ENCODE data around the gene SAMD4B.

SAMD4B gene

DNA sequence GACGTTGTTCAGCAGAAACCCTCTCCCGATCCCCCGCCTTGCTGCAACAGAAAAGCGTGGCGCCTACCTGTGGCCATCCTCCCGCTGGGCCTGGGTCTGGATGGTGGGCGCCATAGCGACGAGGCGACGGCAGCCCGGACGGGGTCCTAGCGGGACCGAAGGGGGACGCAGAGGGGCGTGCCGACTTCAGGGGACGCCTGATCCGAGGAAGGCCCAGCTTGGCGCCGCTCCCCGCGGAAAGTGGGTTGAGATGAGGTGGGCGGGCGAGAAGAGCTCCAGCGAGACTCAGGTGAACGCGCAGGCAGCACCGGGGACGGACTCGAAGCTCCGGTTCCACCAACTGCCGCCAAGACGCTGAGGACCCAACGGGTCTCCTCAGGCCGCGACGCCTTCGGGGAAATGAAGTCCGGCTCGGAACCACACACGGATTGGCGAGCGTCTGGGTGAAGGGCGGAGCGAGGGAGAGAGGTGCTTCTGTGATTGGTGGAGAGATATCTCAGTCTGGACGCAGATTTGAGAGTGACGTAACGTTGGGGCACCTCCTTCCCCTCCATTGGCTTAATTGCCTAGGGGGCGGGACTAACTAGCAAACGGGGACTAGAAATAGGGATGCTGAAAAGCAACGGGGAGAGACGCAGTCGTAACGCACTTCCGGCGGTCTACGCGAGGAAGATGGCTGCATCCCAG, 48.7 kb downstream of the SAMD4B start, which contains the start of the genes MED29 and PAF1:
TSS of gene MED29 (plus strand) at position 628 of the 687 bp plus-strand sequence. CDS start at position 673, 45 bp downstream.
TSS of gene PAF1 (minus strand) at position 356 of the 687 bp plus-strand sequence. CDS start at position 114, 242 bp downstream.
- DNase-seq (ENCODE audit: low spot score): peak; percentile 100

DNA sequence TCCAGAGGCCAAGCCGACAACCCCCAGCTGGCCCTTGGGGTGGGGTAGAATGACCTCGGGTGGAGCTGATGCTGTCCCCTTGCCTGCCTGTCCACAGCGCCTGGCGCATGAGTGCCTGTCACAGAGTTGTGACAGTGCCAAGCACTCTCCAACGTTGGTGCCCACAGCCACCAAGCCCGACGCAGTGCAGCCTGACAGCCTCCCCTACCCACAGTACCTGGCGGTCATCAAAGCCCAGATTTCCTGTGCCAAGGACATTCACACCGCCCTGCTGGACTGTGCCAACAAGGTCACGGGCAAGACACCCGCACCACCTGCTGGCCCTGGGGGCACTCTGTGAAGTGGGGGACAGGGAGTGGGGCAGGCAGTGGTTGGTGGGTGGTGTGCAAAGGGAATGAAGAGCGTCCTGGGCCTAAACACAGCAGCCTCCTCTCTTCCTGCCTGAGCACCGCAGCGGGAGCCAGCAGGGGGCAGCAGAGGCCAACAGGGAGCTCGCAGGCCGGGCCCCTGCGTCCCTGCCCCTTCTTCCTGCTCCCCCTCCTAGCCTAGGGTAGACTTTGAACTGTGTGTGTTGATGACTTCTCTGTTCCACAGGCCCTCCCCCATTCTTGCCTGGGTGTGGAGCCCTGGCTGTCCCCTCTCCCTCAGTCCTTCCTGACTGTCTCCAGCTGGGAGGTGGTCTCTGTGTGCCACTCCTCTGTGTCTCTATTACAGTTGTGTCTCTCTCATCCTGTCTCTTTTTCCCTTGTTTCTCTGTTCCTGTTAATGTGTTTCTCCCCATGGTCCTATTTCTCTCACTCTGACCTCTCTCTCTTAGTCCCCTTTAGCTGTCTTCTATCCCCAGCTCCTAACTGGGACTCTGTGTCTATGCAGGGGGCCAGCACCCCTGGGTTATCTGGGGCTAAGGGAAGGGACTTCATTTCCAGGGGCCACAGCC, 55.4 kb downstream of the SAMD4B start:
- DNase-seq (ENCODE audit: low spot score): peak; percentile 88

DNA sequence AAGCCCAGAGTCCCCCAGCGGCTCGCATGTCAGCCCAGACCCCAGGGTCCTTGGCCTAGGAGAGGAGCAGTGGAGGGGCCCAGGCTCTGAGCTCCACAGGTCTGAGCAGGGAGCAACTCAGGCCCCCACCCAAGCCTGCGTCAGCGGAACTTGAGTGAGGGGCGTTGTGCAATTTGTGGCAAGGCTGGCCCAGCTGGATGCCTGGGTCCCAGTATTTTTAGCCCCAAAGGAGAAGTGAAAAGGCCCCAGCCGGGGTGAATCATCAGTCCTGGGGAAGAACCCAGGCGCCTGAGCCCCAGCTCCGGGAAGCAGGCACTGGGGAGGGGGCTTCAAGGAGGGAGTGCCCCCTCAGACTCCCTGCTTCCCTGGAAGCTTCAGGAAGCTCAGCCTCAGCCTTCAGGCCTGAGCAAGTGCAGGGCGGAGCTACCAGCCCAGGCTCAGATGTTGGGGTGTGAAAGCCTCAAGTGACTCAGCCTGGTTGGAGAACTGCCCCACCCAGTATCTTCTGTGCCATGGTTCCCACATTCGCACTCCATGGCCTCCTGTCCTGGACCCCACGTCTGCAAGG, 56.2 kb downstream of the SAMD4B start:
- peak; percentile 81 for DNase-seq (ENCODE audit: low spot score)

DNA sequence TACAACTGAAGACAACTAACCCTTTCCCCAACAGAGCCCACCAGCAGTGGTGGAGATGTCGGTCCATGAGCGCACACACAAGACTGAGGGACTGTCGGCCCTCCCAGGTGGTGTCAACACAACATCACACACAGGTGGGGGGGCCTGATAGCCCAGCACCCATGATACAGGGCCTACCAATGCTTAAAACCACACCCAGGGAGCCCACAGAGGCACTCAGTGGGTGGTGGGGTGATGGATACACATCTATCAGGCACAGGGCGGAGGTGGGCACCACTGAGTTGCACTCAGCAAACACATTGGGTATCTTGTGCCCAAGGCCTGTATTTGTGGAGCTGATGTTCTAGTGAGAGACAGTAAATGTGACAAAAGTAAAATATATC, 57.4 kb downstream of the SAMD4B start:
- no peak for DNase-seq (ENCODE audit: low spot score)

DNA sequence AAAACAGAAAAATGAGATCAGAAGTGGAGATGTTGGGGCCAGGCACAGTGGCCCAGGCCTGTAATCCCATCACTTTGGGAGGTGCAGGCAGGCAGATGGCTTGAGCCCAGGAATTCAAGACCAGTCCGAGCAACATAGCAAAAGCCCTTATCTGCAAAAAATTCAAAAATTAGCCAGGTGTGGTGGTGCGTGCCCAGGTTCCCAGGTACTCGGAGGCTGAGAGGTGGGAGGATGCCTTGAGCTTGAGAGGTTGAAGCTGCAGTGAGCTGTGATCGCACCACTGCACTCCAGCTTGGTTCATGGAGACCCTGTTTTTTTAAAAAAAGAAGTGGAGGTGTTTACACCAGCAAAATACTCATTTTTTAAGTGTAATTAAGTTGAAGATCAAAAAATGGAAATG, 57.8 kb downstream of the SAMD4B start:
- DNase-seq (ENCODE audit: low spot score): no peak

DNA sequence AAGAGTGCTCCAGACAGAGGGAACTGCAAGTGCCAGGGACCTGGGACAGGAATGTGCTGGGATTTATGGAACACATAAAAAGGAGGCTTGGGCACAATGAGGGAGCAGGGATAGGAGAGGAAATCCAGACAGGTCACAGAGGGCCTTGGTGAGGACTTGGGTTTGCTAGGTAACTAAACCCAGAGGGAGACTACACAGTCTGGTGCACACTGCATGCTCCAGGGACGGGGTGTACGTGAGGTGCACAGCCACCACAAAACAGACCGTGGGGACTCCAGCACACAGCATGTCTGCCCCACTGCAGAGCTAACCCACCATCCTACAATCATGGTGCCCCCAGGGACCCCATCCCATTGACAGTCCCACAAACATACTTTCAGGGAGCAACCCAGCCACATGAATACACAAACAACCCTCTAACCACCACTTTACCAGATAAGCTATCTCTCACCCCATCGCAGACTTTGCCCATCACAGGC, 58.9 kb downstream of the SAMD4B start:
- no peak for DNase-seq (ENCODE audit: low spot score)

DNA sequence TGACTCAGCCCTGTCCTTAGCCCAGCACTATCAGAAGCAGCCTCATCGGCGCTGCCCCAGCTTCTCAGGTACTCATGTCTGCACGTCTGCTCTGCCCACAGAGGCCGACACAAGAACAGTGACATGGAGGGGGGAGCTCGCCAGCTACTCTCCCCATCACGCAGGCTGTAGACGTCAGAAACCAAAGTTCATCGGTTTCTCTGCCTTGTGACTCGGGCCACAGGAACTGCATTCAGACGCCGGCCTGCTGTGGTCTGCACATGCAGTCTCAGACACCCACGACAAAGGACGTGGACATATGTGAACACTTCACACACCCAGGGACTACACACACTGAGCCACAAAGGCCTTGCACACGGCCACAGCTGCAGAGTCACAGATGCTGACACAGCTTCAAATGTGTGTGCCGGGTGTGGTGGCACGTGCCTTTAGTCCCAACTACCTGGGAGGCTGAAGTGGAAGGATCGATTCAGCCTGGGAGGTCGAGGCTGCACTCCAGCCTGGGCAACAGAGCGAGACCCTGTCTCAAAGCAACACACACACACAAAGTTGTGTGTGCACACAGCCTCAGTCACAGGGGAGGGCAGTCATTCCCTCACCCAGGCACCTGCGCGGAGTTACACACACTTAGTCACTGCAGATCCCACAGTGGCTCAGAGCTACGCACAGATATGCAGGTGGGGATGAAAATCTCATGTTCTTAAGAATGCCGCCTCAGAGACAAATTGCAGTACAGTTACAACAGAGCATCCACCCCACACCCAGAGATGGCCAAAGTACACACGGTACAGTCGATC, 59.5 kb downstream of the SAMD4B start:
- DNase-seq (ENCODE audit: low spot score): no peak

DNA sequence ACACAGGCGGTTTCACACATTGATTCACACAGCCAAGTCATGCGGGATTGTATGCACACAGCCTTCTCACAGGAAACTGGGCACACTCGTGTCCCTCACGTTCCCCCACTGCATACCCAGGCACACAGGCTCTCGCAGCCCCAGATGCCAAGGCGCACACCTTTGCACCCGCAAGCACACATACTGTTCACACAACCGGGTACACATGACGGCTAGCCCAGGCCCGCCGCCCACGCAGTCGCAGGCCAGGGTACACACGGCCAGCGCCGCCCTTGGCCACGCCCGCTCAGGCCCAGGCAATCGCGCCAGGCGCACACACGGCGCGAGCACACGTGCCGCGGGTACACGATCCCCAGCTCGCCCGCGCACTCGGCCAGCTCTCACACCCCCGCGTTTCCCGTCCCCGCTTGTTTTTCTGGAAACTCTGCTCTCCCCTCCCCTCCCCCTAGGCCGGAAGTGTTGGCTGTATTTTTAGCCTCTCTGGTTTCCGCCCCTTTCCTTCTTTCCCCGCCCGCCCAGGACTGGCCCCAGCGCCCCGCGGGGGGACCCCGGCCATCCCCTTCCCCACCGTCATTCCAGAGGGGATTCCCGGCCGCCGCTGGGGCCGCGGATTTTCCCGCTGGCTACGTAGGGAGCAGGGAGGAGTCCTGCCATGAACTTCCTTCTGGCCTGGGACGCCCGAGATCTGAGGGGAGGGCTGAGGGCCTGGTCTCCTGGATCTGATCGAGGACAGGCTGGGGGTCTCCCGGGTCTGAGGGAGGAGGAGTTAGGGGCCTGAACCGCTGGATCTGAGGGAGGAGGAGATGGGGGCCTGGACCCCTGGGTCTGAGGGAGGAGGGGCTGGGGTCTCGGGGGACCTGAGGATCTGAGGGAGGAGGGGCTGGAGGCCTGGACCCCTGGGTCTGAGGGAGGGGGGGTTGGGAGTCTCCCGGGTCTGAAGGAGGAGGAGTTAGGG, 60.4 kb downstream of the SAMD4B start:
- peak; percentile 70 for DNase-seq (ENCODE audit: low spot score)

DNA sequence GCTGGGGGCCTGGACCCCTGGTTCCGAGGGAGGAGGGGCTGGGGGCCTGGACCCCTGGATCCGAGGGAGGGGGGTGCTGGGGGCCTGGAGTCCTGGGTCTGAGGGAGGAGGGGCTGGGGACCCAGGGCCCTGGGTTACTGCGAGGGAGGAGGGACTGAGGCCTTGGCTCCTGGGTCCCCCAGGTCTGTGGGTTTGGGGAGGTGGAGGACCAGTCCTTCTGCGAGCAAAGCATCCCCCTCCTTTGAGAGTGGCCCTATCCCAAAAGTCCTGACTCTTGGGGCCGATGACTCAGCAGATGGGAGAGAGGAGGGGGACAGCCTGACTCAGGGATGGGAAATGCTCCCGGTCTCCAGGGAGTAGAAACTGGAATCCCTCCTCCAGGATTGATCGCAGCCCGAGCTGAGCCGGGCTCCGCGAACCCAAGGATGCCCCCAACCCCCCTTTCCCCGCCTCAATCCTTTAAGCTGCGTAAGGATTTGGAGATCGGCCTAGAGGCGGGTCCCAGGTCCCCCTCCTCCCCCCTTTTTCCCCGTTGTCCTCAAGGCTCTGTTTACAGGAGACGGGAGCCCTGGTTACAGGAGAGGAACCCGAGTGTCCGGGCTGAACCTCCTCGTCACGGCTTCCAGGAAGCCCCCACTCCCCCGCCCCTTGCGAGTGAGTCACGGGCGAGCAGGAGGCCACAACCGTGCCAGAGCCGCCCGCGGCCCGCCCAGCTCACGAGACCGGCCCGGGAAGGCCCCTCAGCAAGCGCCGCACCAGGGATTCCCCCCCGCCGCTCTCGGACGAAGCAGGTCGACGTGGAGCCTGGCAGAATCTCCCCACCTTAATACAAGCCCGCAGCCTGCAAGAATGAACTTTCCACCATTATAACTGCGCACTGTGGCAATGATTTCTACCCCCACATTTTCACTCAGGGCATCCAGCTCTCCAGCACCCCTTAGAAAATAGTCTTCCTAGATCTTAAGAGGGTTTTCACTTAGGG, 61.4 kb downstream of the SAMD4B start:
- peak; percentile 93 for DNase-seq (ENCODE audit: low spot score)

DNA sequence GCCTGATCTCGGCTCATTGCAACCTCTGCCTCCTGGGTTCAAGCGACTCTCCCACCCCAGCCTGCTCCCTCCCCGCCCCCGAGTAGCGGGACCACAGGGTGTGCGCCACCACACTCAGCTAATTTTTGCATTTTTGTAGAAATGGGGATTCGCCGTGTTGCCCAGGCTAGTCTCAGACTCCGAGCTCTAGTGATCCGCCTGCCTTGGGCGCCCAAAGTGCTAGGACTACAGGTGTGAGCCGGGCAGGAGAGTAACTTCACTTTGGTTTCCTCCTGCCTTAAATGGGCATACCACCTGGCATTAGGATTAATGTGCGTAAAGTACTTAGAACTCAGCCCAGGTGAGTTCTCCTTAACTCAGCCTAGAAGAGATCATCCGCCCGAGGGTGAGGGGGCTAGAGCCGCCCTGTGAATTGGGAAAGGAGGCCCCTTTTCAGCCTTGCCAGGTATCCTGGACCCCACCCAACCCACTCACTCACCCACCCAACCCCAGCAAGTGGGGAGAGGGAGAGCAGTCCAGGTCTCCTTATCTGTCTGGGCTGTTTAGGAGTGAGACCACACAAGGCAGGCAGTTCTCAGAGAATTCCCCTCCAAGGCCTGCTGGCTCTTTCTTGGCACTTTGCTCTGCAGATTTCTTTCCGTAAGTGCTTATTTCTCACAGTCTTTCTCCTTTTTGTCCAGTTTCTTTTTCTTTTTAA, 63.2 kb downstream of the SAMD4B start:
- no peak for DNase-seq (ENCODE audit: low spot score)

DNA sequence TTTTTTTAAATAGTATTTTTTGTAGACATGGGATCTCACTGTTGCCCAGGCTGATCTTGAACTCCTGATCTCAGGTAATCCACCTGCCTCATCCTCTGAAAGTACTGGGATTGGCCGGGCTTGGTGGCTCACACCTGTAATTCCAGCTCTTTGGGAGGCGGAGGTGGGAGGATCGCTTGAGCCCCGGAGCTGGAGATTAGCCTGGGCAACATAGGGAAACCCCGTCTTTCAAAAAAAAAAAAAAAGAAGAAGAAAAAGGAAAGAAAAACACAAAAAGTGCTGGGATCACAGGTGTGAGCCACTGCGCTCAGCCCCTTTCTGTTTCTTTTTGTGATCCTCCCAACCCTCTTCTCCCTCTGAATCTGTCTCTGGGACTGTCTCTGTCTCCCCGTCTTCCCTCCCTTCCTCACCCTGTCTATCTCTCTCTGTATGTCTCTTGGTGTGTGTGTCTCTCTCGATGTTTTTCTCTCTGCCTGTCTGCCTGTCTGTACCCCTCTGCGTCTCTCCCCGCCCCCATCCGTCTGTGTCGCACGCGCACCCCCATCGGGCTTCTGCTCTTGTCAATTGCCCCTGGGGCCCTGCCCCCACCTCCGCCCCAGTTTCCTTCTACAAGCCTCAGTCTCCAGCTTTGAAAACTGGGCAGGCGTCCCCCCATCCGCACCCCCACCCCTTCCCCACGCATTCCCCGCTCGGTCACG, 63.9 kb downstream of the SAMD4B start:
- DNase-seq (ENCODE audit: low spot score): no peak

DNA sequence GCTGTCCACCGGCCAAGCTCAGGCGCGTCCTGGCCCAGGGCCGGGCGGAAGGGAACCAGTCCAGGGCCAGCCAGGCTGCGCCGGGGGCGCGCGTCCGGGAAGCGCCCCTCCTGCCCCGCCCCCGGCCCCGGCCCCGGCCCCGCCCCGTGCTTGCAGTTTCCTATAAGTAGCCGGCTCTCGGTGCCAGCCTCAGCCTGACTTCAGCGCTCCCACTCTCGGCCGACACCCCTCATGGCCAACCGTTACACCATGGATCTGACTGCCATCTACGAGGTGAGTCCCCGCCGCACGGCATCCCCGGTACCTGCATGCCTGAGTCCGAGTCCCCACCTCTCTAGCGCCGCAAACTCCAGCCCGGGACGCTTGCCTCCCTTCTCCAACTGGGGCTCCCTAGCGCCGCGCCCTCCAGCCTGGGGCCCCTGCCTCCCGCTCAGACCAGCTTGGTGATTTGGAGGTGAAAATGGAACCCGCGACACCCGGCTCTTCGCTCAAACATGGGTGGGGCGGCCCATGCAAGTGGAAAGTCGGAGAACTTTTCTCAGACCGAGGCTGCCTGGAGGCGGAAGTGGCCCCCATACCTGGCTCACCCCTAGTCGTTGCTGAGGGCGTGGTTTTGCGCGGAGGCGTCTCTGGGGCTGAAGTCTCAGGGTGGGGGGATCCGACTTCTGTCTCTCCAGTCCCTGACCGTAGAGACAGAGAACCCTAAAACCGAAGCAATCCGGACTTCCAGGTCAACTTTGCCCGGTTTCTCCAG, 64.6 kb downstream of the SAMD4B start, which contains the start of gene ZFP36:
TSS of gene ZFP36 (plus strand) at position 192 of the 754 bp plus-strand sequence. CDS start at position 250, 58 bp downstream.
- DNase-seq (ENCODE audit: low spot score): peak; percentile 81

DNA sequence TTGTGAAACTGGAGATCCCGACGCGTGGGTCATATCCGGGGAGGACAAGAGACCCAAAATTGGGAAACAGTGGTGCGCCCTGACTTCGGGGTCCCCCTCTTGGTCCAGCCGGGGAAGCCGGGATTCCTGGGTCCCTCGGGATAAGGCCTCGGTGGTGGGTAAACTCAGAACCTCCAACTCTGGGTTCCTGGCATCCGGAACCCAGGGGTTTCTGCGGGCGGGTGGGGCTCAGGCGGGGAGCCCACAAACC, 65.1 kb downstream of the SAMD4B start:
- no peak for DNase-seq (ENCODE audit: low spot score)

DNA sequence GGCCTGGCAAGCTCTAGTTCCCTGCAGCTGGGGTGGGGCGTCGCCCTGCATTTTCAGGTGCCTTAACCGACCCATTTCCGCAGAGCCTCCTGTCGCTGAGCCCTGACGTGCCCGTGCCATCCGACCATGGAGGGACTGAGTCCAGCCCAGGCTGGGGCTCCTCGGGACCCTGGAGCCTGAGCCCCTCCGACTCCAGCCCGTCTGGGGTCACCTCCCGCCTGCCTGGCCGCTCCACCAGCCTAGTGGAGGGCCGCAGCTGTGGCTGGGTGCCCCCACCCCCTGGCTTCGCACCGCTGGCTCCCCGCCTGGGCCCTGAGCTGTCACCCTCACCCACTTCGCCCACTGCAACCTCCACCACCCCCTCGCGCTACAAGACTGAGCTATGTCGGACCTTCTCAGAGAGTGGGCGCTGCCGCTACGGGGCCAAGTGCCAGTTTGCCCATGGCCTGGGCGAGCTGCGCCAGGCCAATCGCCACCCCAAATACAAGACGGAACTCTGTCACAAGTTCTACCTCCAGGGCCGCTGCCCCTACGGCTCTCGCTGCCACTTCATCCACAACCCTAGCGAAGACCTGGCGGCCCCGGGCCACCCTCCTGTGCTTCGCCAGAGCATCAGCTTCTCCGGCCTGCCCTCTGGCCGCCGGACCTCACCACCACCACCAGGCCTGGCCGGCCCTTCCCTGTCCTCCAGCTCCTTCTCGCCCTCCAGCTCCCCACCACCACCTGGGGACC, 65.6 kb downstream of the SAMD4B start:
- no peak for DNase-seq (ENCODE audit: low spot score)

DNA sequence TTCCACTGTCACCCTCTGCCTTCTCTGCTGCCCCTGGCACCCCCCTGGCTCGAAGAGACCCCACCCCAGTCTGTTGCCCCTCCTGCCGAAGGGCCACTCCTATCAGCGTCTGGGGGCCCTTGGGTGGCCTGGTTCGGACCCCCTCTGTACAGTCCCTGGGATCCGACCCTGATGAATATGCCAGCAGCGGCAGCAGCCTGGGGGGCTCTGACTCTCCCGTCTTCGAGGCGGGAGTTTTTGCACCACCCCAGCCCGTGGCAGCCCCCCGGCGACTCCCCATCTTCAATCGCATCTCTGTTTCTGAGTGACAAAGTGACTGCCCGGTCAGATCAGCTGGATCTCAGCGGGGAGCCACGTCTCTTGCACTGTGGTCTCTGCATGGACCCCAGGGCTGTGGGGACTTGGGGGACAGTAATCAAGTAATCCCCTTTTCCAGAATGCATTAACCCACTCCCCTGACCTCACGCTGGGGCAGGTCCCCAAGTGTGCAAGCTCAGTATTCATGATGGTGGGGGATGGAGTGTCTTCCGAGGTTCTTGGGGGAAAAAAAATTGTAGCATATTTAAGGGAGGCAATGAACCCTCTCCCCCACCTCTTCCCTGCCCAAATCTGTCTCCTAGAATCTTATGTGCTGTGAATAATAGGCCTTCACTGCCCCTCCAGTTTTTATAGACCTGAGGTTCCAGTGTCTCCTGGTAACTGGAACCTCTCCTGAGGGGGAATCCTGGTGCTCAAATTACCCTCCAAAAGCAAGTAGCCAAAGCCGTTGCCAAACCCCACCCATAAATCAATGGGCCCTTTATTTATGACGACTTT, 66.4 kb downstream of the SAMD4B start:
- no peak for DNase-seq (ENCODE audit: low spot score)
